Kidney (tissue), 14 donors: ENCODE results near the gene APOBR. TPM values are rescaled to one million over a fixed set of nuclear protein-coding genes. Genes with fewer than 3 reads are reported as not detected.

Source experiments
- DNase-seq, 5 donors: peaks; one replicate each; pipeline ENCODE4 v3.0.0-alpha.2; 2013 to 2020
- FAIRE-seq: peaks from 2 replicates; lab custom pipeline; 2012; peaks lifted over from hg19 to GRCh38; lab: Jason Lieb, UNC
- H3K27ac ChIP-seq, 2 donors: one replicate each; pipeline ENCODE4 v1.7.0; 2013; ENCODE audit warnings: low read depth in 2 of 2, low read length in 2 of 2, inconsistent platforms in 1 of 2
- H3K27me3 ChIP-seq: one replicate; pipeline ENCODE4 v1.7.1; 2013; ENCODE audit warnings: low read length, inconsistent platforms; ENCODE audit not compliant: control insufficient read depth, insufficient read depth
- H3K36me3 ChIP-seq, 3 donors: one replicate each; pipeline versions ENCODE4 v1.7.0 to v1.7.1; 2013; ENCODE audit warnings: low read length in 3 of 3, control low read depth in 1 of 3, inconsistent platforms in 1 of 3; ENCODE audit not compliant: insufficient read depth in 3 of 3, control insufficient read depth in 2 of 3
- H3K4me1 ChIP-seq, 3 donors: one replicate each; pipeline versions ENCODE4 v1.7.0 to v1.7.1; 2013; ENCODE audit warnings: low read length in 3 of 3, inconsistent platforms in 1 of 3, low read depth in 1 of 3; ENCODE audit not compliant: control insufficient read depth in 2 of 3, insufficient read depth in 2 of 3
- H3K4me3 ChIP-seq, 3 donors: one replicate each; pipeline versions ENCODE4 v1.7.0 to v1.8.1; 2013; ENCODE audit warnings: low read length in 3 of 3, control low read depth in 1 of 3, inconsistent platforms in 1 of 3
- H3K9ac ChIP-seq, 3 donors: one replicate each; pipeline versions ENCODE4 v1.7.0 to v1.7.1; 2013; ENCODE audit warnings: low read length in 3 of 3, control low read depth in 1 of 3, inconsistent platforms in 1 of 3
- H3K9me3 ChIP-seq, 3 donors: one replicate each; pipeline versions ENCODE4 v1.7.0 to v1.7.1; 2013; ENCODE audit warnings: low read length in 3 of 3, control low read depth in 1 of 3, inconsistent platforms in 1 of 3; ENCODE audit not compliant: control insufficient read depth in 2 of 3, insufficient read depth in 1 of 3
- intact Hi-C: fragments of 100-400 bp; cut with DNase I; formaldehyde crosslinking; loops from one replicate; pipeline ENCODE4 v1.11.1; 2022
- polyA plus RNA-seq: library from polyadenylated mRNA; stranded (reverse); fragments of 350-450 nt; fragmentation: Illumina TruSeq; extraction: RNeasy Lipid Tissue Mini Kit (QIAGEN cat#74804); gene quantifications from one replicate; pipeline ENCODE4 v1.2.3, GENCODE V29; 2014; ENCODE audit warnings: low read depth, low replicate concordance; ENCODE audit not compliant: insufficient read depth
- total RNA-seq: library from RNA; stranded (reverse); fragmentation: NEBNext Ultra II Directional; extraction: Animal tissue kit (Norgen Biotek cat#: 25700); gene quantifications from one replicate; pipeline ENCODE4 v1.2.1, GENCODE V29; 2021
- TF ChIP-seq, protein P1 (sequence below): IDR thresholded peaks from 3 replicates; pipeline ENCODE4 v1.5.1; 2012; ENCODE audit warnings: mild to moderate bottlenecking, moderate library complexity, borderline replicate concordance; ENCODE audit not compliant: insufficient read depth; ENCODE audit errors: extremely low read depth
- donor health status: control.
- donor health status: control.
- donor health status: control.
- donor health status: control.
- donor health status: control.
- donor health status: DM: yes; HTN: yes; CAD: no.
- donor health status: Normal renal cell carcinoma (clear cell type).

The APOBR gene
- total and polyA plus RNA-seq, 2 donors from 2014 or later, result 0.45 to 3.2 TPM

DNA sequence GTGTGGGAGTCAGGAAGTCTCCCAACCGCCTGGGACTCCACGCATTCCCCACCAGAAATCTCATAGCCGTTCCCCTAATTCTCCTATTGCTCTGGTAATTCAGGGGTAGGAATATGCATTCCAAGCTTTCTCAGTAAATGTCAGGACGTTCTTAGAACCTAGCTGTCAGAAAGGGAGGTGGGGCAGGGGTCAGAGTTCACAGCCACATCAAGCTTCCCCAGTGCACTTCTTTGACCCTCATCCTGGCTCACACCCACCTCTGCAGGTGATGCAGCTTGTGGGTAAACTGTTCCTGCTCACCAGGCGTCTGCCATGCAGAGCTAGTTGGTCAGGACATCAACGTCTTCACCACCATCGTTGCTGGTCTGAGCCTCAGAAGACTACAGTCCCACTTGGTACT lies 26.2 kb downstream of the APOBR start:
- TF ChIP-seq, protein P1, sequence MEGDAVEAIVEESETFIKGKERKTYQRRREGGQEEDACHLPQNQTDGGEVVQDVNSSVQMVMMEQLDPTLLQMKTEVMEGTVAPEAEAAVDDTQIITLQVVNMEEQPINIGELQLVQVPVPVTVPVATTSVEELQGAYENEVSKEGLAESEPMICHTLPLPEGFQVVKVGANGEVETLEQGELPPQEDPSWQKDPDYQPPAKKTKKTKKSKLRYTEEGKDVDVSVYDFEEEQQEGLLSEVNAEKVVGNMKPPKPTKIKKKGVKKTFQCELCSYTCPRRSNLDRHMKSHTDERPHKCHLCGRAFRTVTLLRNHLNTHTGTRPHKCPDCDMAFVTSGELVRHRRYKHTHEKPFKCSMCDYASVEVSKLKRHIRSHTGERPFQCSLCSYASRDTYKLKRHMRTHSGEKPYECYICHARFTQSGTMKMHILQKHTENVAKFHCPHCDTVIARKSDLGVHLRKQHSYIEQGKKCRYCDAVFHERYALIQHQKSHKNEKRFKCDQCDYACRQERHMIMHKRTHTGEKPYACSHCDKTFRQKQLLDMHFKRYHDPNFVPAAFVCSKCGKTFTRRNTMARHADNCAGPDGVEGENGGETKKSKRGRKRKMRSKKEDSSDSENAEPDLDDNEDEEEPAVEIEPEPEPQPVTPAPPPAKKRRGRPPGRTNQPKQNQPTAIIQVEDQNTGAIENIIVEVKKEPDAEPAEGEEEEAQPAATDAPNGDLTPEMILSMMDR, result no peak
- no peak overlapping the region for H3K4me3 ChIP-seq

DNA sequence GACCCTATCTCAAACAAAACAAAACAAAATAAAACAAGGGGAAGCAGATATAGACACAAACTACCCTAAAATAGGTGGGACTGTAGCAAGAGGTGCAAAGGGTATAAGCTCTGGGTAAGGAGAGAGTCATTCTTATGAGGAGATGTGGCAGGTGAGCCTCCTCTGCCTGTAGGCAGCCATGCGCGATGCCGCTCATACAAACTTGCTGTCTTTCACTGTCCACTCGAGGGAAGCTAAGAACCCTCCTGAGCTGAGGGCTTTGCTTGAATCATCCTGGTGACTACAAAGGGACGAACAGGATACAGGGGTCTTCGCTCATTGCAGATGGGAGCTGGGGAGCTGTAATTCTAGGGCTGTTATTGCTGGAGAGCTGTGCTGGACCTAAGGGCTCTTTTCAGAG lies 27.0 kb downstream of the APOBR start:
- no peak overlapping the region for H3K4me3 ChIP-seq
- H3K27me3 ChIP-seq, result no peaks in the 10 kb centered on the region
- peaks cover 0 to 3% (median 0%) of the 10 kb centered on the region in 3 donors for H3K4me1 ChIP-seq
- intact Hi-C loops, result no loop called here
- DNase-seq (no peak), FAIRE-seq (no peak)
- H3K27ac ChIP-seq, result no peak overlapping the region
- no peaks in the 10 kb centered on the region for H3K36me3 ChIP-seq
- no peaks in the 10 kb centered on the region for H3K9me3 ChIP-seq
- no peak overlapping the region for H3K9ac ChIP-seq
- TF ChIP-seq, protein P1, result no peak

More for the DNA sequence above, 26.2 kb downstream of the APOBR start:
- H3K4me1 ChIP-seq, result peaks cover 0 to 3% (median 0%) of the 10 kb centered on the region in 3 donors
- no peak overlapping the region for H3K27ac ChIP-seq
- no peaks in the 10 kb centered on the region for H3K36me3 ChIP-seq
- DNase-seq (no peak), FAIRE-seq (no peak)
- no peaks in the 10 kb centered on the region for H3K27me3 ChIP-seq
- H3K9ac ChIP-seq, result no peak overlapping the region
- H3K9me3 ChIP-seq, result no peaks in the 10 kb centered on the region
- intact Hi-C loops, result no loop called here

DNA sequence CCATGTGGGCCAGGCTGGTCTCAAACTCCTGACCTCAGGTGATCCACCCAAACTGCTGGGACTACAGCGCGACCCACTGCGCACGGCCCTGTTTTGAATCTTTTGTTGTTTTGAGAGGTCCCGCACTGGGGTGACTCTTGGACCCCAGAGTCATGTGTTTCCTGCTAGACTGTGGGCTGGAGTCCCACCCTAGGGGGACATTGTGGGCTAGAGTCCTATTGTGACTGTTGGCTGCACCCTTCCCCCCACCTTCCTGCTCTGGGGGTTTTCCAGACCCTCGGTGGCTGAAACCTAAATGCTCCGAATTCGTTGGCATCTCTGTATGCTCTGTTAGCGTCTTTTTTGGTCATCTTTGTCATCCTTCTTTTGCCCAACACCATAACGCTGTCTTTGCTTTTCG lies 28.3 kb downstream of the APOBR start:
- intact Hi-C loops, result no loop called here
- TF ChIP-seq, protein P1, result no peak
- H3K9ac ChIP-seq, result no peak overlapping the region
- no peak overlapping the region for H3K4me3 ChIP-seq
- H3K36me3 ChIP-seq, result no peaks in the 10 kb centered on the region
- peaks cover 0 to 3% (median 0%) of the 10 kb centered on the region in 3 donors for H3K4me1 ChIP-seq
- no peaks in the 10 kb centered on the region for H3K27me3 ChIP-seq
- DNase-seq (no peak), FAIRE-seq (no peak)
- no peak overlapping the region for H3K27ac ChIP-seq
- H3K9me3 ChIP-seq, result no peaks in the 10 kb centered on the region

DNA sequence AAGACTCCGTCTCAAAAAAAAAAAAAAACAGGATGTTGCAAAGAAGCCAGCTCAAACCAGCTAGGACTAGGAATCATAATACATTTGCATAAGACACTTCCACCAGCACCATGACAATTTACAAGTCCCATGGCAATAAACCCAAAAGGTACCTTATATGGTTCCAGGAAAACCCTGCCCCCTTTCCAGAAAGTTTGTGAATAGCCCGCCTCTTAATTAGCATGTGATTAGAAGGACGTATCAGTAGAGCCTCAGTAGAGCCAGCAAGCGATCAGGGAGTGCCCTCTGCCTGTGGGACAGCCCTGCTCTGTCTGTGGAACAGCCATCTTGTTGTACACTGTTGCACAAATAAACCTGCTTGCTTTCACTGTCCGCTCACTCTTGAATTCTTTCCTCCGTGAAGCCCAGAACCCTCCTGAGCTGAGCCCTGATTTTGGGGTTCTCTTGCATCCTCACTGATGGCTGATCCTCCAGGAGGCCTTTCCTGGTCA lies 30.3 kb downstream of the APOBR start:
- no peaks in the 10 kb centered on the region for H3K9me3 ChIP-seq
- intact Hi-C loops, result no loop called here
- no peaks in the 10 kb centered on the region for H3K27me3 ChIP-seq
- peaks cover 0 to 7% (median 3%) of the 10 kb centered on the region in 3 donors for H3K4me1 ChIP-seq
- no peak for FAIRE-seq
- no peak for DNase-seq
- no peak overlapping the region for H3K9ac ChIP-seq
- no peak overlapping the region for H3K27ac ChIP-seq
- no peaks in the 10 kb centered on the region for H3K36me3 ChIP-seq
- TF ChIP-seq, protein P1, result no peak
- no peak overlapping the region for H3K4me3 ChIP-seq
